HG02642 (cell line): Measurements from ENCODE around the gene FKBP1B.
"Not testable (repeated sequence)": the region's sequence is repeated elsewhere in the genome, so short reads cannot be mapped to it uniquely, and the experiment has no call there.

Experiments used
- ATAC-seq: cut with Tn5 transposase; IDR thresholded peaks from one replicate; pipeline ENCODE4 v1.9.1; 2021; ENCODE audit warnings: mild to moderate bottlenecking; ENCODE audit not compliant: unreplicated experiment, poor library complexity

The FKBP1B gene

DNA sequence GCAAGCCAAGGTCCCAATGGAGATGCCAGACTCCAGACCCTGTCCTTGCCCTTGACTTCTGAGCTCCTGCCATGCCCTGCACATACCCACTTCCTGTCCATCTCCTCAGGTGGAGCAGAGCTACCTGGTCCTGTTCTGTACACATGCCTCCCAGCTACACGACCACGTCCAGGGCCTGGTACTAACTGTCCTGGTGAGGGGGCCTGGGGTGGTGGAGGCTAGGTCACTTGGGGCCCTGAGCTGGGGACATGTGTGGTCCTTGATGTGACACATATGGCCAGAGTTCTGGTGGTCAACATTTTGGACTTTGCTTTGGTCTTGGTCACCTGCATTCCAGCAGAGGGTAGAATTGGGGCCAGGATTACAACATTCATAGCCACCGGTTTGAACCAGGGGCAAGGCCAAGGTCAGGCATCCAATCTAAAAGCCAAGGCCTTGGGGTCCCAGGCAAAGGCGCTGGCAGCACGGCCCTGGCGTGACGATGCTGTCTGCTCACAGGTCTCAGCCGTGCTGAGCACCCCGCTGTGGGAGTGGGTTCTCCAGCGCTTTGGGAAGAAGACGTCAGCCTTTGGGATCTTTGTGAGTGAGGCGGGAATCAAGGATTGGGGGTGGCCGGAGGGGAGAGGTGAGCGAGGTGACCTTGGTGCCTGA, 27.1 kb upstream of the FKBP1B start:
- no peak for ATAC-seq

GRCh38 chr2:24022975-24023575, 26.5 kb upstream of the FKBP1B start:
- no peak for ATAC-seq

DNA sequence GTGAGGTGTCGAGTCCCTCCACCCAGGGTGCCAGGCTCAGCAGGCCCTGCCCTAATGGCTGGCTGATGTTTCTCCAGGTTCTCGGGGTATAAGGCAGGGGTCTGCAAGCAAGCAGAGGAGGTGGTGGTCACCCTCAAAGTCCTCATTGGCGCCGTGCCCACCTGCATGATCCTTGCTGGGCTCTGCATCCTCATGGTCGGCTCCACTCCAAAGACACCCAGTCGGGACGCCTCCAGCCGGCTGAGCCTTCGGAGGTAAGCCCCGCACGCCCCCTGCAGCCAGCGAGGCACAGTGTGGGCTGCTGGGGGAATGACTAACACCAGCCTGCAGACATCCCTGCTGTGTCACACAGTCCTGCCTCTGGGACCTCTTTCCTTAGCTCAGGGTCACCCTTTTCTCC, 25.5 kb upstream of the FKBP1B start:
- no peak for ATAC-seq

DNA sequence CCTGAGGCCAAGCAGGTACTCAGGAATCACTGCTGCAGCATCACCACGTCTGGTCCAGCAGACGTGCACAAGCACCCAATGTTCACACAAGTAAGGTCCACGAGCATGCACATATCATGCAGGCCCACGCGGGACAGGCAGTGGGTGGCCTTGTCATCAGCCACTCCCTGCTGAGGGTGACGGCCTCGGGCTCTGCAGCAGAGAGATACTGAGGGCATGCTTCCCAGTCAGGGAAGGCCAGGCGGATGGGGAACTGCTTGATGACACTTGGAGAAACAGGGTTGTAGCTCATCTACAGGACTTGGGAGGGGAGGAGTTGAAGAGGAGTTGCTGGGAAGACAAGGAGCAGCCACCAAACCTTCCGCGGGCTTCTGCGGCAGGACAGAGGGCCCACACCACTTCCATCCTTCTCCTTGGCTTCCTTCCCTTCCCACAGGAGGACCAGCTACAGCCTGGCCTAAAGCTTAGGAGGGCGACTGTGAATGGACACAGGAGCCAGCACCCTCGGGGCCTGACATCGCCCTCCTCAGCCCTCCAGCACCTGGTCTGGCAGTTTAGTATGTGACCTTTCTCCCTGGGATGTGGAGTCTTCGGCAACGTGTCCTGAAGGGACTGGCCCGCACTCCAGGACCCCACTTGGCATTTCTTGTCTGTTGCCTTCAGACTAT, 24.4 kb upstream of the FKBP1B start:
- ATAC-seq = no peak

DNA sequence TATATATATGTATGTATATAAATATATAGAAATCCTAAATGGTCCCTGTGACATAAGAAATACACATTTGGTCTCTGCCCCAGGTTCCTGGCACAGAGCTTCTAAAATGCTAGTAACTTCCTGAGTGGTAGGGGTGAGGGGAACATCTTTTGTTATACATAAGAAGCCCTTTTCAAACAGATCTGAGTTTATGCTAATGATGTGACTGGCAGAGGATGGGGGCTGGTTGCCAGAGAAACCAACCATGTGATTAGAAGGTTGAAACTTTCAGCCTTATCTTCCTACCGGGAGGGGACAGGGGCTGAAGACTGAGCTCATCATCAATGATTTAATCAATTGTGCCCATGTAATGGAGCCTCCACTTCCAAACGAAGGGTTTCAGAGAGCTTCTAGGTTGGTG, 23.3 kb upstream of the FKBP1B start:
- ATAC-seq = no peak

DNA sequence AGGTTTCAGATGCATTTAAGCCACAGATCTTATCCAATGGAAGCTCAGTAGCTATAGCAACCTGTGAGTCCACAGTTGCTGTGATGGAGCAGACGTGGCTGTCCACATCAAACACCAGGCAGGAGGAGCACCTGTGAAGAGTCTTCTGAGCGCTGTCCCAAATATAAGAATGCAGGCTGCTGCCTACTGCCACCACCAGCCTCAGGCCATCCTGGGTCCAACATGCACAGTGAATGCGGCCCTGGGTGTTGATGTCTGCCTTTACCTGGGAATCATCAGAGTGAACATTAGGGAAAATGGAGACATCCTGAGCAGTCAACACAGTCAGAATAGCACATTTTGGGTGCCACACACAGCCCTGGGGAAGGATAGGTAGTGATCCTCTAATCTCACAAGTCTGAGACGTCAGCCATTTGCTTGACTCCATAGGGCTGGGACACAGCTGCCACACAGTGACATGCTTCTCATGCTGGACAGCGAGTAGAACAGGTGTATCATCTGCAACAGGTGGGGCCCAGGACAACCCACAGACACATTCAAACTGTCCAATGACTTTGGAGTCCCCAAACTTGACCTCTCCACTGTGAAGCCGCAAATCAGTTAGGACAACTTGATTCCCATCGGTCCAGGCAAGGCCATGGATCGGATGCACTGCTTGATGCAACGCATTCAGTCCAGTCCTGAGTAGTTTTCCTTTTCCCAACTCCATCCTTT, 10.6 kb upstream of the FKBP1B start:
- ATAC-seq = no peak

DNA sequence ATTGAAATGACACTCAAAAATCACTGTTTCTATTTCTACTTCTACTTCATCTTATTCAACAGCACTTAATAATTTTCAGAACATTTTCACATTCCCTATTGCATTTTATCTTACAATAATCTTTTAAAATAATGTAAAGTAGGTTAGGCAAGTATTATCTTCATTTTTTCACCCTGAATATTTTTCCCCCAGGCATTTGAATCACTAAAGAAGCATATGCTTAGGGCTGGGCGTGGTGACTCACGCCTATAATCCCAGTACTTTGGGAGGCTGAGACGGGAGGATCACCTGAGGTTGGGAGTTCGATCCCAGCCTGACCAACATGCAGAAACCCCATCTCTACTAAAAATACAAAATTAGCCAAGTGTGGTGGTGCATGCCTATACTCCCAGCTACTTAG, 9.0 kb upstream of the FKBP1B start:
- no peak for ATAC-seq

DNA sequence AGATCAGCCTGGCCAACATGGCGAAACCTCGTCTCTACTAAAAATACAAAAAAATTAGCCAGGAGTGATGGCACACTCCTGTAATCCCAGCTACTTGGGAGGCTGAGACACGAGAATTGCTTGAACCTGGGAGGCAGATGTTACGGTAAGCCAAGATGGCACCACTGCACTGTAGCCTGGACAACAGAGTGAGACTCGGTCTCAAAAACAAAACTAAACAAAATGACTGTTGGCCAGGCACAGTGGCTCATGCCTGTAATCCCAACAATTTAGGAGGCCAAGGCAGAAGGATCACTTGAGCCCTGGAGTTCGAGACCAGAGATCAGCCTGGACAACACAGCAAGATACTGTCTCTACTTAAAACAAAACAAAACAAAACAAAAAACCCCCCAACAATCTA, 6.4 kb upstream of the FKBP1B start:
- not testable (repeated sequence) for ATAC-seq

DNA sequence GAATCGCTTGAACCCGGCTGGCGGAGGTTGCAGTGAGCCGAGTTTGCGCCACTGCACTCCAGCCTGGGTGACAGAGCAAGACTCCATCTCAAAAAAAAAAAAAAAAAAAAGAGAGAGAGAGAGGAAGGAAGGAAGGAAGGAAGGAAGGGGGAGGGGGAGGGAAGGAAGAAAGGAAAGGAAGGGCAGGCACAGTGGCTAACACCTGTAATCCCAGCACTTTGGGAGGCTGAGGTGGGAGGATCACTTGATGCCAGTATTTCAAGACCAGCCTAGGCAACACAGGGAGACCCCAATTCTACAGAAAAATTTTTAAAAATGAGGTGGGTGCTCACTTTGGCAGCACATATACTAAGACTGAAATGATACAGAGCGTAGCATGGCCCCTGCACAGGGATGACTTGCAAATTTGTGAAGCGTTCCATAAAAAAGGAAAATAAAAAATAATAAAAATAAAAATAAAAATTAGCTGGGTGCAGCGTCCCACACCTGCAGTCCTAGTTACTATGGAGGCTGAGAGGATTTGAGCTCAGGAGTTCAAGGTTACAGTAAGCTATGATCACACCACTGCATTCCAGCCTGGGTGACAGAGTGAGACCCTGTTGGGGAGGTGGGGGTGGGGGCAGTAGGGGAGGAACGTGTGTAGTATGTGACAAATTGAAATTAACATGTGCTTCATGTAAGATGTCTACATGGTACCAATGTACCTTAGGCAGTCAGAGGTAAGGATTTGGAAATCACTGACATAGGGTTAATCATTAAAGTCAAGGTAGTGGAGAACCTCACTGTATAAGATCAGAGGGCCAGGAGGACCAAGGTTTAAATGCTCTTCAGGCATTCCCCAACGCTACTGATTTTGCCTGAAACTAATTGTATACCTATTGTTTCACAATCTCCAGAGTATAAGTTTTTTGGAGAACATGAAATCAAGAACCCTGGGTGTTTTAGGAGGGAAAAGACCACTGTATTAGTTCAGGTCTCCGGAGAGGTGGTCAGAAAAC, 3.7 kb upstream of the FKBP1B start:
- ATAC-seq = no peak

DNA sequence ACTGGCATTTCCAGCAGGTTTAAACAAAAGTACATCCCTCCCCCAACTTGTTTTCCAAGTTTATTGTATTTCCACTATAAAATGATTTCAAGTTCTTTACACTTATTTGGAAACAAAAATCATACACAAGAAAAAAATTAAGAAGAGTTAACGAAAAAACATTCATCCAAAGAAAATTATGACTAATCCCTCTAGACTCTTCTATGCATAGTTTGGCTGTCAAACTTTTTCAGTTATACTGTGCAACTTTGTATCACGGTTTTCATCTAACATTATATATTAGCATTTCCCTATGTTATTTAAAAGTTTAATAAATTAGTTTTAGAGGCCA, 3.0 kb upstream of the FKBP1B start:
- no peak for ATAC-seq

GRCh38 chr2:24046930-24047702, 2.4 kb upstream of the FKBP1B start, which contains the start of gene WDCP:
Gene WDCP, minus strand, starts transcription at chr2:24047391. Its CDS starts 7,897 bp downstream, at chr2:24039494.
- ATAC-seq = peak; percentile 99

DNA sequence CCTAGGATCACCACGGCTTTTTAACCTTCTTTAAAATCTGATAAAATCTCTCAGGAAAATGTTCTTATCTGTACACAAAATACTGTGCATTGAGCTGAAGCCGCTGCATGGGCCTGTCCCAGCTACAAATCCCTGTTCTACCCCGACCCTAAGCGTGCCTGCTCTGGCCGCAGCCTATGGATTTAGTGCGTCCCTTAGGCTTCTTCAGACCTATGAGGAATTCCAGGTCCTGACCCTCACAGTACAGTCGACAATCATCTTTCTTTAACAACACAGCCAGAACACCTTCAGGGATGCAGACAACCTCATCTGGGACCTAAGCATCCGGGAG, 1.9 kb upstream of the FKBP1B start:
- no peak for ATAC-seq

DNA sequence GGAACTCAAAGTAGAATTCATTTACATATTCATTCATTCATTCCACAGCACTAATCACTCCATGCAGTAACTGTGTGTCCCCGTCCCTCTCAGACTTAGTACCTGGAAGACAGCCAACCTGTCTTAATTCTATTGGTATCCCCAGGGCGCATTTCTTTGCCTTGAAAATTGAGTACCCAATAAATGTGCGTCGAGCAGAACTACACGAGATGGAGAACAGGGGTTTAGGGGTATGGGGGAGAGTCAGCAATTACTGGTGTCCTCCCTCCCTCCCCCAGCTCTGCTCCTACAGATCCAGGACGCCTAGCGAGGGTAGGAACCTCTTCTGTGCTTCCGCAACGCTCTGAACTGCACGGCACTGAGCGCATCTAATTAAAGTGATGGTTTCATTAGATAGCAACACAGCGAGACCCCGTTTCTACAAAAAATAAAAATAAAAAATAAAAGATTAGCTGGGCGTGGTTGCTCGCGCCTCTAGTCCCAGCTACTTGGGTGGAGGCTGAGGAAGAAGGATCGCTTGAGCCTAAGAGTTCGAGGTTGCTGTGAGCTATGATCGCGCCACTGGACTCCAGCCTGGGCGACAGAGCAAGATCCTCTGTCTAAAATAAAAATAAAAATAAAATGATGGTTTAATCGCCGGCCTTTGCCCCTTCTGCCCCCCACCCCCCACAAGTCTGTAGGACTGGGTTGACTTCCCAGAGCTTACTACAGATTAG, 614 bp upstream of the FKBP1B start:
- no peak for ATAC-seq

- ATAC-seq = no peak
These were observed 769 bp downstream of the FKBP1B start for GRCh38 chr2:24050041-24050979.

GRCh38 chr2:24051833-24052232, 2.3 kb downstream of the FKBP1B start:
- ATAC-seq = no peak

DNA sequence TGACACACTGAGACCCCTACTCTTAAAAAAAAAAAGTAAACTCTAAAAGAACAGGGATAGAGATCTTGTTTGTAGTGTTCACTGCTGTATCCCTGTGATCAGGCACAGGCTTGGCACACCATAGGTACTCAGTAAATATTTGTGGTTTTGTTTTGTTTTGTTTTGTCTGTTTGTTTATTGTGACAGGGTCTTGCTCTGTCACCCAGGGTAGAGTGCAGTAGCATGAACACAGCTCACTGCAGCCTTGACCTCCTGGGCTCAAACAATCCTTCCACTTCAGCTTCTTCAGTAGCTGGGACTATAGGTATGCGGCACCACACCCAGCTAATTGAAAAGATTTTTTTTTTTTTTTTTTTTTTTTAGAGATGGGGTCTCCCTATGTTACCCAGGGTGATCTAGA, 3.4 kb downstream of the FKBP1B start:
- no peak for ATAC-seq

DNA sequence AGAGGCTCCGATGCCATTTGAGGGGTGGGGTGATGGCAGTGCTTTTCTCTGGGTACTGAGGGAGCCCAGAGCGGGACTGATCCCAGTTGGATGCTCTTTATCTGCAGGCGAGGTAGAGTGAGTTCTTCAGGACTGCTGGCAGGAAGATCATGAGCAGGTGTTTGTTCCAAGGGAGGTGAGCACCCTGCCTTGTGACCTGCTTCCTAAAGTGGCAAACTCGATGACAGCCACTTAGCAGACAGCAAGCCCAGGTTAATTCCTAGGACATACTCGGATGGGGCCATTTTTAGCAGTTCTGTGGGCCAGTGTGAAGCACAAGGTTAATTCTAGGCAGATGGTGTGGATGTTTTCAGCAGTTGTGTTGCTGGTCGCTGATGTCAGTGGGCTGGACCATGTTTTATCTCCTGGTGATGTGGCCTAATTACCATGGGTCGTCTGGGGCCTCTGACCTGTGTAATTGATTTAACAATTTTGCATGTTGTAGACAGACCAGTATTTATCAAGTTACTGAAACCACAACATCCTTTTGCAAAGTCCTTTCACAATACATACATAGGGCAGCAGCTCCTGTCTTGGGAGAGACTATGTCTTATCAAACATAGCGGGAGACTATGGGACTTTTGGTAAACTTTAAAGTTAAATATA, 4.9 kb downstream of the FKBP1B start:
- no peak for ATAC-seq
